Measurements from ENCODE around the gene BRD1. TPM values are rescaled to one million over a fixed set of nuclear protein-coding genes. Genes with fewer than 3 reads are reported as not detected.

Gene BRD1
- total and polyA plus RNA-seq, 3 donors from 2014 or later, result 113 to 122 (median 114) TPM

GRCh38 chr22:49733631-49734030, 94.0 kb downstream of the BRD1 start:
- Histone ChIP-seq H3K4me3 (no peak overlapping the region), H3K36me3 (ENCODE audit: low read depth, missing control alignments) (no peaks in the 10 kb centered on the region), H3K27ac (no peak overlapping the region), H3K27me3 (no peaks in the 10 kb centered on the region), H3K4me1 (no peaks in the 10 kb centered on the region), H3K9me3 (no peaks in the 10 kb centered on the region)
- DNase-seq, result no peak
- TF ChIP-seq CTCF (IDR thresholded peaks at IDR 0.05) (no peak), POLR2A (IDR thresholded peaks at IDR 0.05) (no peak)
- intact Hi-C loops (cut with DNase I; ENCODE audit: low total_unique reads), result no loop called here
- WGBS, 2 donors, result 86 to 90% methylated on average over 6 to 7 of the region's 7 CpGs

- WGBS, 2 donors, result 89 to 92% methylated on average over 9 of the region's 9 CpGs
- Histone ChIP-seq H3K4me3 (no peak overlapping the region), H3K36me3 (ENCODE audit: low read depth, missing control alignments) (no peaks in the 10 kb centered on the region), H3K4me1 (no peaks in the 10 kb centered on the region), H3K27me3 (no peaks in the 10 kb centered on the region), H3K27ac (no peak overlapping the region), H3K9me3 (no peaks in the 10 kb centered on the region)
- no peak for DNase-seq
- intact Hi-C loops (cut with DNase I; ENCODE audit: low total_unique reads), result no loop called here
- TF ChIP-seq CTCF (IDR thresholded peaks at IDR 0.05) (no peak), POLR2A (IDR thresholded peaks at IDR 0.05) (no peak)
These were observed 97.0 kb downstream of the BRD1 start for GRCh38 chr22:49730656-49731055.

- 75 to 76% methylated on average over 16 to 23 of the region's 31 CpGs for WGBS, 2 donors
- Histone ChIP-seq H3K4me3 (no peak overlapping the region), H3K9me3 (no peaks in the 10 kb centered on the region), H3K36me3 (ENCODE audit: low read depth, missing control alignments) (no peaks in the 10 kb centered on the region), H3K27me3 (no peaks in the 10 kb centered on the region), H3K4me1 (no peaks in the 10 kb centered on the region), H3K27ac (no peak overlapping the region)
- intact Hi-C loops (cut with DNase I; ENCODE audit: low total_unique reads), result no loop called here
- no peak for DNase-seq
- TF ChIP-seq CTCF (IDR thresholded peaks at IDR 0.05), result no peak
These were observed 99.0 kb downstream of the BRD1 start for GRCh38 chr22:49728570-49729271.

GRCh38 chr22:49727881-49728569, 99.6 kb downstream of the BRD1 start:
- Histone ChIP-seq H3K27me3 (no peaks in the 10 kb centered on the region), H3K4me3 (no peak overlapping the region), H3K4me1 (no peaks in the 10 kb centered on the region), H3K27ac (no peak overlapping the region), H3K36me3 (ENCODE audit: low read depth, missing control alignments) (no peaks in the 10 kb centered on the region), H3K9me3 (no peaks in the 10 kb centered on the region)
- 53% methylated on average over 16 of the region's 16 CpGs for WGBS, 2 donors
- TF ChIP-seq CTCF (IDR thresholded peaks at IDR 0.05) (no peak), POLR2A (IDR thresholded peaks at IDR 0.05) (no peak)
- intact Hi-C loops (cut with DNase I; ENCODE audit: low total_unique reads), result no loop called here
- DNase-seq, result no peak
